HG03066 (cell line): ENCODE measurements around the gene HTT-AS.

Source experiments
- ATAC-seq: cut with Tn5 transposase; IDR thresholded peaks from one replicate; pipeline ENCODE4 v1.9.1; 2021; ENCODE audit warnings: low read depth; ENCODE audit not compliant: unreplicated experiment

HTT-AS gene

GRCh38 chr4:3031357-3032082 lies 42.8 kb downstream of the HTT-AS start:
- ATAC-seq: no peak

- ATAC-seq: no peak
Measured at GRCh38 chr4:3030566-3031356, 43.6 kb downstream of the HTT-AS start.

- ATAC-seq: no peak
Measured at GRCh38 chr4:3029464-3029863, 44.9 kb downstream of the HTT-AS start.

GRCh38 chr4:3026540-3026939 lies 47.8 kb downstream of the HTT-AS start:
- no peak for ATAC-seq

- no peak for ATAC-seq
Measured at GRCh38 chr4:3025881-3026280, 48.5 kb downstream of the HTT-AS start.

- no peak for ATAC-seq
Measured at GRCh38 chr4:3022651-3023050, 51.7 kb downstream of the HTT-AS start.

GRCh38 chr4:3022112-3022511 lies 52.2 kb downstream of the HTT-AS start:
- no peak for ATAC-seq

- no peak for ATAC-seq
Measured at GRCh38 chr4:3021627-3022026, 52.7 kb downstream of the HTT-AS start.

GRCh38 chr4:3021127-3021526 lies 53.2 kb downstream of the HTT-AS start:
- ATAC-seq: no peak

GRCh38 chr4:3019145-3019846 lies 55.0 kb downstream of the HTT-AS start:
- ATAC-seq: no peak

- no peak for ATAC-seq
Measured at GRCh38 chr4:3017504-3017903, 56.8 kb downstream of the HTT-AS start.

GRCh38 chr4:3016961-3017360 lies 57.4 kb downstream of the HTT-AS start:
- no peak for ATAC-seq

- peak; percentile 79 for ATAC-seq
Measured at GRCh38 chr4:3013839-3014350, 60.4 kb downstream of the HTT-AS start.
